Fibroblast of villous mesenchyme (primary cell): Measurements from ENCODE around the gene PIK3CB. TPM values are rescaled to one million over a fixed set of nuclear protein-coding genes. Genes with fewer than 3 reads are reported as not detected.
A peak's percentile ranks its signal among the peaks of the same experiment; 100 is the strongest.
"Not testable (repeated sequence)": the region's sequence is repeated elsewhere in the genome, so short reads cannot be mapped to it uniquely, and the experiment has no call there.

ENCODE experiments used
- DNase-seq: peaks from one replicate; pipeline ENCODE4 v3.0.0-alpha.2; 2010; ENCODE audit warnings: low read depth
- H3K4me3 ChIP-seq: 2 replicates; pipeline ENCODE4 v1.5.1; 2011; ENCODE audit warnings: low read depth, mild to moderate bottlenecking, low read length
- total RNA-seq: library from RNA; depleted of rRNA; stranded (reverse); fragments of >200 nt; gene quantifications from 2 replicates; pipeline ENCODE4 v1.2.3, GENCODE V29; 2012
- TF ChIP-seq, protein P1 (sequence below): IDR thresholded peaks from 2 replicates; pipeline ENCODE4 v1.5.1; 2012; ENCODE audit warnings: low read depth, mild to moderate bottlenecking, low read length; ENCODE audit not compliant: insufficient read depth

Gene PIK3CB
- total RNA-seq, 1 donor, result 9.9 TPM

- TF ChIP-seq, protein P1, sequence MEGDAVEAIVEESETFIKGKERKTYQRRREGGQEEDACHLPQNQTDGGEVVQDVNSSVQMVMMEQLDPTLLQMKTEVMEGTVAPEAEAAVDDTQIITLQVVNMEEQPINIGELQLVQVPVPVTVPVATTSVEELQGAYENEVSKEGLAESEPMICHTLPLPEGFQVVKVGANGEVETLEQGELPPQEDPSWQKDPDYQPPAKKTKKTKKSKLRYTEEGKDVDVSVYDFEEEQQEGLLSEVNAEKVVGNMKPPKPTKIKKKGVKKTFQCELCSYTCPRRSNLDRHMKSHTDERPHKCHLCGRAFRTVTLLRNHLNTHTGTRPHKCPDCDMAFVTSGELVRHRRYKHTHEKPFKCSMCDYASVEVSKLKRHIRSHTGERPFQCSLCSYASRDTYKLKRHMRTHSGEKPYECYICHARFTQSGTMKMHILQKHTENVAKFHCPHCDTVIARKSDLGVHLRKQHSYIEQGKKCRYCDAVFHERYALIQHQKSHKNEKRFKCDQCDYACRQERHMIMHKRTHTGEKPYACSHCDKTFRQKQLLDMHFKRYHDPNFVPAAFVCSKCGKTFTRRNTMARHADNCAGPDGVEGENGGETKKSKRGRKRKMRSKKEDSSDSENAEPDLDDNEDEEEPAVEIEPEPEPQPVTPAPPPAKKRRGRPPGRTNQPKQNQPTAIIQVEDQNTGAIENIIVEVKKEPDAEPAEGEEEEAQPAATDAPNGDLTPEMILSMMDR, result no peak
- H3K4me3 ChIP-seq, result no peak overlapping the region
- no peak for DNase-seq
Measured at GRCh38 chr3:138846262-138846791, 11.6 kb upstream of the PIK3CB start.

- H3K4me3 ChIP-seq, result no peak overlapping the region
- TF ChIP-seq, protein P1, result no peak
- no peak for DNase-seq
Measured at GRCh38 chr3:138845771-138846173, 11.0 kb upstream of the PIK3CB start.

GRCh38 chr3:138845181-138845601, 10.5 kb upstream of the PIK3CB start:
- DNase-seq, result no peak
- TF ChIP-seq, protein P1, result no peak
- no peak overlapping the region for H3K4me3 ChIP-seq

DNA sequence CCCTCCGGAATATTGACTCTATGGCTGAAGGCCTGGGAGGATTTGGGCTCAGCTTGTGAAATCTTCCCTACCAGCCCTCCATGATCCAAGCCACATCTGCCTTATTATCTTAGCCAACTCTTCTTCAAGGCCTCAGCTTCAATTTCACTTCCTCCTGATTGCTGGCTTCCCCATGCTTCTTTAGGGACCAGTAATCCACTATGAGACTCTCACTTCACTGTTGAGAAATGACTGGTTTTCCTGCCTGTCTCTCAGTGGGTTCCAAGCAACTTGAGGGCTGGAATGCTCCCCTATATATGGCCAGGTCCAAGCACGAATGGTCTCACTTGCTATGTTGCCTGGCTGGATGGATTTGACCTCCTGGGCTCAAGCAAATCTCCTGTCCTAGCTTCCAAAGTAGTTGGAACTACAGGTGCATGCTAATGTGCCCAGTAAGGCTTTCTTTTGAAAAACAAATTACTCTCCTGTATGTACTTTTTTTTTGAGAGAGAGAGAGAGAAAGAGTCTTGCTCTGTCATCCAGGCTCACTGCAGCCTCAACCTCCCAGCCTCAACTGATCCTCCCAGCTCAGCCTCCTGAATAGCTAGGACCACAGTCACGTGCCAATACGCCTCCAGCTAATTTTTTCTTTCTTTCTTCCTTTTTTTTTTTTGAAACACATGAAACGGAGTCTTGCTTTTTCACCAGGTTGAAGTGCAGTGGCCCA, 7.9 kb upstream of the PIK3CB start:
- DNase-seq, result no peak
- H3K4me3 ChIP-seq, result no peak overlapping the region
- TF ChIP-seq, protein P1, result no peak

DNA sequence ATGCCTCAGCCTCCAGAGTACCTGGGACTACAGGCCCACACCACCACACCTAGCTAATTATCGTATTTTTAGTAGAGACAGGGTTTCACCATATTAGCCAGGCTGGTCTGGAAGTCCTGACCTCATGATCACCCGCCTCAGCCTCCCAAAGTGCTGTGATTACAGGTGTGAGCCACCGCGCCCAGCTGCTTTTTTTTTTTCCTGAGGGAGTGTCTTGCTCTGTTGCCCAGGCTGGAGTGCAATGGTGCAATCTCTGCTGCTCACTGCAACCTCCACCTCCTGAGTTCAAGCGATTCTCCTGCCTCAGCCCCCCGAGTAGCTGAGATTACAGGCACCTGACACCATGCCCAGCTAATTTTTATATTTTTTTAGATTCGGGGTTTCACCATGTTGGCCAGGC, 3.7 kb upstream of the PIK3CB start:
- DNase-seq, H3K4me3 ChIP-seq: not testable (repeated sequence)

DNA sequence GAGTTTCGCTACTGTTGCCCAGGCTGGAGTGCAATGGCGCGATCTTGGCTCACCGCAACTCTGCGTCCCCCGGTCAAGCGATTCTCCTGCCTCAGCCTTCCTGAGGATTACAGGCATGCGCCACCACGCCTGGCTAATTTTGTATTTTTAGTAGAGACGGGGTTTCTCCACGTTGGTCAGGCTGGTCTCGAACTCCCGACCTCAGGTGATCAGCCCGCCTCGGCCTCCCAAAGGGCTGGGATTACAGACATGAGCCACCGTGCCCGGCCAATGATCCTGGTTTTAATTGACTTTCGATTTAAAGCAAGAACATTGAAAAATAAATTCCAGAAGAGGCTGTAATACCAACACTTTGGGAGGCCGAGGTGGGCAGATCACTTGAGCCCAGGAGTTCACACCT, 1.1 kb upstream of the PIK3CB start:
- not testable (repeated sequence) for DNase-seq, H3K4me3 ChIP-seq

DNA sequence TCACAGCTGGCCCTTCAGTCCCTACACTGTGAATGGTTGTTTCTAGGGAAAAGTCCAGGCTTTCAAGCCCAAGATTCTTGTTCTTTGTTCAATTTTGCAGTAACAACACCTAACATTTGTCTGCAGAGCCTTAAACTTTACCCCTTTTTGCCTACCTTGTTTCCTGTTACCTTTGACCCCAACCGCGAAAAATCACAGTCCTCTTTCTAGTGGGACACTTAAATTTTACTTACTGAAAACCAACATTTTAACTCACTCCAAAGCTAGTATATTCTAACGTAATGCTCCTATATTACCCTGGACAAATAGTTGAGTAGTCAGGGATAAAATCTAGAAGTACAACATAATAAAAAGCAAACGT, 649 bp upstream of the PIK3CB start:
- no peak for DNase-seq
- H3K4me3 ChIP-seq, result peak overlapping the region; percentile 66
- TF ChIP-seq, protein P1, result no peak
